ENCODE results near the gene SRBD1.

SRBD1 gene

GRCh38 chr2:45345331-45346234 is 265.5 kb downstream of the SRBD1 start:
- peak; percentile 36 for DNase-seq

- no peak for DNase-seq
Observed at GRCh38 chr2:45344502-45344901, 266.6 kb downstream of the SRBD1 start.

- DNase-seq = no peak
Observed at GRCh38 chr2:45344071-45344470, 267.0 kb downstream of the SRBD1 start.

DNA sequence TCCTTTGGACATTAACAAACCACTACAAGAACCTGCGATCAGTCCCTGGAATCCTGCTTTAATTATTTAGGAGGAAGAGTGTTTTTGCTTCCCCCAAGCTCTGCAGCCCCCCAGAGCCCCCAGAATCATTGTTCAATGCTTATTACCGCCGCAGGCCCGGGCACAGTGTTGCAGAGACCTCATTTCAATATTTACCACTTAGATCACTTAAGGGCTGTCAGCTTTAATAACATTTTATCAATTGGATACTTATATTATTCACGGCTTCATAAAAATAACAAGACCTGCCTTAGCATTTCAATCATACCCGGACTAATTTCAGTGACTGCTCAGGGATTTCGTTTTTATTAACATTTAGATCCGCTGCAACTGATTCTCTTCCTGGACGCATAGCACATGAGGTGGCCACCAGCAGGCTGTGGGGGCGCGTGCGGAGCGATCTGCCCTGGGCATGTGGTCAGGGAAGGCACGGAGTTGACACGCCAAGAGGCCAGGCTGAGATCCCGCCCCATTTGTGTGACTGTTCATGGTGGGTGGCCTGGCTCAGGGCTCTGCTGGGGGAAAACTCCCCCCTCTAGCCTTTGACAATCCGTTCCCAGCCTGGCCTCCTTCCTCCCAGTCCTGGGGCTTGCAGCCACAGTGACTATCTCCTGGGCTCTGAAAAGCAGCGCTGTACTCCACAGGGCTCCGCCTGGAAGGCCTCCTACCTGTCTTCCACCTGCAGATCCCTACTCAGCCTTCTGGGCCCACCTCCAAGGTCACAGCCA is 267.6 kb downstream of the SRBD1 start:
- DNase-seq = no peak

- no peak for DNase-seq
Observed at GRCh38 chr2:45340318-45340717, 270.7 kb downstream of the SRBD1 start.

GRCh38 chr2:45339253-45339652 is 271.8 kb downstream of the SRBD1 start:
- DNase-seq = no peak
